ENCODE data around the gene PPIA.

PPIA gene

GRCh38 chr7:44766416-44766801, 30.1 kb upstream of the PPIA start:
- TF ChIP-seq, protein P1, sequence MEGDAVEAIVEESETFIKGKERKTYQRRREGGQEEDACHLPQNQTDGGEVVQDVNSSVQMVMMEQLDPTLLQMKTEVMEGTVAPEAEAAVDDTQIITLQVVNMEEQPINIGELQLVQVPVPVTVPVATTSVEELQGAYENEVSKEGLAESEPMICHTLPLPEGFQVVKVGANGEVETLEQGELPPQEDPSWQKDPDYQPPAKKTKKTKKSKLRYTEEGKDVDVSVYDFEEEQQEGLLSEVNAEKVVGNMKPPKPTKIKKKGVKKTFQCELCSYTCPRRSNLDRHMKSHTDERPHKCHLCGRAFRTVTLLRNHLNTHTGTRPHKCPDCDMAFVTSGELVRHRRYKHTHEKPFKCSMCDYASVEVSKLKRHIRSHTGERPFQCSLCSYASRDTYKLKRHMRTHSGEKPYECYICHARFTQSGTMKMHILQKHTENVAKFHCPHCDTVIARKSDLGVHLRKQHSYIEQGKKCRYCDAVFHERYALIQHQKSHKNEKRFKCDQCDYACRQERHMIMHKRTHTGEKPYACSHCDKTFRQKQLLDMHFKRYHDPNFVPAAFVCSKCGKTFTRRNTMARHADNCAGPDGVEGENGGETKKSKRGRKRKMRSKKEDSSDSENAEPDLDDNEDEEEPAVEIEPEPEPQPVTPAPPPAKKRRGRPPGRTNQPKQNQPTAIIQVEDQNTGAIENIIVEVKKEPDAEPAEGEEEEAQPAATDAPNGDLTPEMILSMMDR (IDR thresholded peaks at IDR 0.05; ENCODE audit: unreplicated experiment in 3 of 3) = no peak
- Mint-ChIP-seq H3K27ac (peak overlapping the region; percentile 91 to 99 (median 99)), H3K9me3 (no peaks in the 10 kb centered on the region), H3K4me3 (no peak overlapping the region), H3K4me1 (peaks cover 40% of the 10 kb centered on the region), H3K36me3 (ENCODE audit: low read depth) (peaks cover 40% of the 10 kb centered on the region), H3K27me3 (ENCODE audit: low read depth) (peaks cover 4% of the 10 kb centered on the region)

GRCh38 chr7:44767134-44767911, 29.2 kb upstream of the PPIA start:
- Mint-ChIP-seq H3K27me3 (ENCODE audit: low read depth) (peaks cover 4% of the 10 kb centered on the region), H3K9me3 (no peaks in the 10 kb centered on the region), H3K4me3 (peak overlapping the region in 2 of 3 experiments; percentile 73 to 78), H3K4me1 (peaks cover 42% of the 10 kb centered on the region), H3K27ac (peak overlapping the region; percentile 99 to 100 (median 99)), H3K36me3 (ENCODE audit: low read depth) (peaks cover 37% of the 10 kb centered on the region)
- TF ChIP-seq, protein P1 (IDR thresholded peaks at IDR 0.05; ENCODE audit: unreplicated experiment in 3 of 3) = no peak

GRCh38 chr7:44767912-44768627, 28.4 kb upstream of the PPIA start:
- Mint-ChIP-seq H3K36me3 (ENCODE audit: low read depth) (peaks cover 35% of the 10 kb centered on the region), H3K9me3 (no peaks in the 10 kb centered on the region), H3K27ac (peak overlapping the region; percentile 99 to 100 (median 99)), H3K4me1 (peaks cover 42% of the 10 kb centered on the region), H3K27me3 (ENCODE audit: low read depth) (peaks cover 4% of the 10 kb centered on the region), H3K4me3 (peak overlapping the region; percentile 62 to 78 (median 73))
- TF ChIP-seq, protein P1 (IDR thresholded peaks at IDR 0.05; ENCODE audit: unreplicated experiment in 3 of 3) = no peak

DNA sequence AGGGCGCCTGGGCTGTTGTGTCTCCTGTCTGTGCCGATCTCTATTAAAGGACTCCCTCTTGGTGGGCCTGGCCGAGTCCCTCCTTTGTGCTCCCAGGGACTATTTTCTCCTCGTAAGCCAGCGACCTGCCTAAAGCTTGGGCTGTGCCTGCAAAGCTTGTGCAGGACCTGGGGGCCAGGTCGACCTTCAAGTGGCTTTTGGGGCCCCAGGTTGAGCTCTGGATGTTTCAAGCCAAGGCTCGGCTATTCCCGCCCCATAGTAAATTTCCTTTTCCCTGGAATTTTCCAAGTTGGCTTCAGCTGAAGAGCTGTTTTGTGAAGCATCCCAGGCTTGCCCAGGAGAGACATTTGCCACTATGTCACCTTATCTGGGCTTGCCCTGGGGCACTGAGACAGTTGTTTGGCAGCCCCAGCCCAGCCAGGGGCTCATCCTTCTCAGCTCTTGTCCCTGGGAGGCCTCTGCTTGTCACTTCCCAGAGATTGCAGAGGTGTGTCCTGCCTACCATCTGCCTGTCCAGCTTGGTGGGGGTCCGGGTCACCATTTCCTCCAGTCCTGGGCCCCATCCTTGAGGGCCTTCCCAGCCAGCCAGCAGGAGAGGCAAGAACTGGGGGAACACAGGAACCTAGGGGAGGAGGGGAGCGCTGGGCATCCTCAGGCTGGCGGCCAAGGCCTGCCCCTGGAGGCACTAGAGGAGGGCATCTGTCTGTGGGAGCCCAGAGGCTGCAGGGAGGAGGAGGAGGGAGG, 27.7 kb upstream of the PPIA start:
- Mint-ChIP-seq H3K9me3 (no peaks in the 10 kb centered on the region), H3K27me3 (ENCODE audit: low read depth) (peaks cover 4% of the 10 kb centered on the region), H3K27ac (peak overlapping the region; percentile 99 to 100 (median 99)), H3K36me3 (ENCODE audit: low read depth) (peaks cover 32% of the 10 kb centered on the region), H3K4me3 (peak overlapping the region; percentile 62 to 78 (median 73)), H3K4me1 (peaks cover 42% of the 10 kb centered on the region)
- TF ChIP-seq, protein P1 (IDR thresholded peaks at IDR 0.05; ENCODE audit: unreplicated experiment in 3 of 3) = no peak

DNA sequence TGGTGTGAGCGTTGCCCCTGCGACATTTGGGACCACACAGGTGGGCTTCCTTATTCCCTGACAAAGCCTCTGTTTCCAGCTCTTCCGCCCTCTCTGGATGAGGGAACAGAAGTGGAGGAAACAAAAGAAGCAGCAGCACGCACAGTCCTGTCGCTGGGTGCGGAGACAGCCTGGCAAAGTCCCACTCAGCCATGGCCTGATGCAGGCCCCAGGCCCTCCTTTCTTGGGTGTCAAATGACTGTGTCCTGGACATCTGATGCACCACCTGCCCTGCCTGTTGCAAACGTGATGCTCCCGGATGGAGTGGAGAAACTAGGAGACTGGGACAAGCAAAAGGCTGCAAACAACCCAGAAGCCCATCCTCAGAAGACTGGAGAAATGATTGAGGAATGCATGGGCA, 27.1 kb upstream of the PPIA start:
- TF ChIP-seq, protein P1 (IDR thresholded peaks at IDR 0.05; ENCODE audit: unreplicated experiment in 3 of 3) = no peak
- Mint-ChIP-seq H3K9me3 (no peaks in the 10 kb centered on the region), H3K4me1 (peaks cover 42% of the 10 kb centered on the region), H3K4me3 (peak overlapping the region in 1 of 3 experiments; percentile 13), H3K27ac (peak overlapping the region; percentile 99 to 100 (median 99)), H3K36me3 (ENCODE audit: low read depth) (peaks cover 29% of the 10 kb centered on the region), H3K27me3 (ENCODE audit: low read depth) (peaks cover 4% of the 10 kb centered on the region)

Measured in nephron (organoid).